Activated gamma-delta T cell treated with anti-CD3 and anti-CD28 coated beads, Interleukin-2, amount 50 U/mL, for 16 hours (primary cell): ENCODE data around the gene METTL17.
A peak's percentile ranks its signal among the peaks of the same experiment; 100 is the strongest.
"Not testable (repeated sequence)": the region's sequence is repeated elsewhere in the genome, so short reads cannot be mapped to it uniquely, and the experiment has no call there.

Experiments
- DNase-seq: peaks from one replicate; pipeline ENCODE4 v3.0.0-alpha.2; 2020; ENCODE audit warnings: low read depth

METTL17 gene

DNA sequence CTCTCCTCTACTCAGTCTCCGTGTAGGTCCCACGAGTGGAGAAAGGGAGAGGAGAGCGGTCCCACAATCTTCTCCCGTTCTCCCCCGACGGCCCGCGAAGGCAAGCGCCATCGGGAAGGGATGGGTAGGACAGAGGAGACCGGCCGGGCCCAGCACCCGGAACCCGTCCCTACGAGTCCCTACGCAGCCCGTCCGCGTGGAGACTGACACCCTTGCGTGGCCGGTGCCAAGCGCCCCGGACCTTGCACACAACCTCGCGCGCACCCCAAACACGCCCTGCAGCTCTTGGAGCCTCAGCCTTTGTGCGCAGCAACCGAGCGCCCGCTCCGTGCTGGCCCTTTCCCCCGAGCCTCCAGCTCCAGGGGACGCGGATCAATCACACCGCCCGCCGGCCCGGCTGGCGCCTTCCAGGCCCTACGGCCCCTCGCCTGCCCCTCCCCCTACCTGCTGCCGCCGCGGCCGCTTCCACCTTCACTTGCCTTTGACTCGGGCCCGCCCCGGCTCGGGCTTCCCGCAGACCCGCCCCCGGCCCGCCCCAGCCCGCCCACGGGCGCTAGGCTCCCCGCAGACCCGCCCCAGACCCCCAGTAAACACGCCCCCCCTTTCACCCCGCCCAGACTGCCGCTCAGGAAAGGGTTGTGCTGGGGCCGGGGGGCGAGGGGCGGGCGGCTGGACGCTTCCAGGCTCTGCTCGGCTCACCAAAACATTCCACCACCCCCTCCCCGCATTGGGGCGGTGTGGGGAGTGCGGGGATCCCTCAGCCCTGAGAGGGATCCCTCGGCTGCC lies 35.0 kb downstream of the METTL17 start, which contains the start of gene NDRG2:
TSS of gene NDRG2 (minus strand) at position 477 of the 786 bp plus-strand sequence. CDS start 1,746 bp downstream, outside the sequence.
- peak; percentile 56 for DNase-seq

DNA sequence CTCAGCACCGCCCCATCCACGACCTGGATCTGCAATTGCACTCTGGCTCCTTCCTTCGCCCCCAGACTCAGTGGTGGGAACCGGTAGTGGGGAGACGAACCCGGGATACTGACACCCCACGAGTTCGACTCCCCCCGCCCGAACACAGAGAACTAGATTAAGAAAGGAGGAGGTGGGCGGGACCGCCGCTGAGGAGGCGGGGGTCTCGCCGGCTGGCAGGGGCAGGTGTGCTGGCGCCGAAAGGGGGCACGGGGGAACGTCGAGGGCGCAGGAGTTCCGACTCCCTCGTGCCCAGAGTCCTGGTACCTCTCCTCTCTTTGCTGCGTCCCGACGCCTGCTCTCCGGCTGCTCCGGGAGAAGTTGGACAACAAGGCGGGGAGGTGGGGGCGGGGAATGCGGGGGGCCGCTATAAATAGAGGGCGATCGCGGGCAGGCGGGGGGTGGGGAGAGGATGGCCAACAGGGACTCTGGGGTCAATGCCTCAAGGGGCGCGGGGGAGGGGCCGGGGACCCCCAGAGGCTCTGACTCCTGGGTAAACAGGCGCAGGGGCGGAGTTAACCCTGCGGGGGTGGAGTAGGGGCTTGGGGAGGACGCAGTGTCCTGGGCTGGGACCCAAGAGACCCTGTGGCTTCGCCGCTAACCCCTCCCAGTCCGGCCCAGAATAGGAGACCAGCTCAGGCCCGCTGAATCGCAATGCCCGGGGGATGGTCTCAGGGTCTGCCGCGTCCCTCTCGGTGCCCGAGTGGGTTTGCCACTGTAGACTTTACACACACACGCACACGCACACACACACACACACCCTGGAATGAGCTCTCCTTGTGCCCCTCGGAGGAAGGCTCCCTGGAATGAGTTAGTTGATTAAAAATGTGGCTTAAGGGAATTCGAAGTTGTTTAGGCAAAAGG lies 35.8 kb downstream of the METTL17 start:
- no peak for DNase-seq

DNA sequence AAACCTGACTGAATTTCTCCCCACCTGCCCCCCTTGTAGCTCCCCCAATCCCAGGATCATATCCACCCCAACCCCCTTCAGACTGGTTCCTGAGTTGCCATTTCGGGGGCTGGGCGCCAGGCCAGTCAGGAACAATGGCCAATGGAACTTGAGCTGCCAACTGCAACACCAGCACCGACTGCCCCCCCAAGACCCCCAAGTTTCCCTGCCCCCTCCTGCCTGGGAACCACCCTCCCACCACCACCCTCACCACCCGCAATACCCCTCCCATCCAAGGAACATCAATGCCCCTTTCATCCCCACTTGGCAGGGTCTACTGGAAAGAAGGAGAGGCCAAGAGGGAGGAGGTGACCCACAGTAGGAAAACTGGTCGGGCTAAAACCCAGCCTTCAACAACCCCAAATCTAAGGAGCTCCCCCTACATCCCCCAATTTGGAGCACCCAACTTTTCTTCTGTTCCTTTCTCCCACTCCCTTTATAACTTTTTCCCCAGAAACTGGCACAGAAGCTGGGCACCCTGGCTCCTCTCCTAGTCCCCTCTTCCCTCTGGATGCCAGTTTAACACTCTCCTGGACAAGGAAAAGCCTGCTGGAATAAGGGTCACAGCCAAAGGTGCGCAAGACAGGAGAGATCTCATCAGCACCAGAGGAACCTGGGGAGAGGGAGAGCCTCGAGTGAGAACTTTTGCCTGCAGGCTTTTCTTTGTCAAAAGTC lies 36.7 kb downstream of the METTL17 start:
- DNase-seq: no peak

DNA sequence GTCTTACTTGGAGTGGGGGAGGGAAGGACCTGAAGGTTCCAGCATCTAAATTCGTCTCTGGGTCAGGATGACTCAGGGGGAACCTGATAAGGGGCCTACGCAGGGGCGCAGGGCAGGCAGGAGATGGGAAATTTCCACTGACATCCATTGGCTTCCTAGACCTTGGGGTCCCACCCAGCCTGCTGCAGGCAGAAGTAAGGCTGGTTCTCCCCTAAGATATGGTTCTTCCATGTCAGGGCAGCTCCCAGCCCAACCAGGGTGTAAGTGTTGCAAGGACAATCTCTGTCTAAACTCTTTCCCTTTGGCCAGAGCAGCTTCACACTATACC lies 37.2 kb downstream of the METTL17 start:
- DNase-seq: no peak

DNA sequence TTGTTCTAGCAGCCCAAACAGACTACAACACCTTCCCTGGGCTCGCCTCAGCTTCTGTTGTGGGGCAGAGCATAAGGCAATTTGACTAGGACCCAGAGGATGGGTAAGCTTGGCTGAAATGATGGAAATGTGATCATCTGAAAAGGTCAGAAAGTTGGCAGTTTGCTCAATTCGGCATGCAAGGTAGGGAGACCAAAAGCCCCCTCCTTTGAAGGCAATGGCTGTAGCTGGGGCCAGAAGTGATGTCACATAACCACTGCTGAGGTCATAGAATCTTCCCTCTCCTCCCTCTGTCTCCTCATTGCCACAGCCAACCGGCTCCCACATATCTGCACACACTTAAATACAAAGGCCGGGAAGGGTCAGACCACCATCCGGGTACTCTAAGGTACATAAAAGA lies 40.1 kb downstream of the METTL17 start, which contains the start of gene TPPP2:
TSS of gene TPPP2 (plus strand) at position 301 of the 400 bp plus-strand sequence. CDS start 365 bp downstream, outside the sequence.
- DNase-seq: no peak

DNA sequence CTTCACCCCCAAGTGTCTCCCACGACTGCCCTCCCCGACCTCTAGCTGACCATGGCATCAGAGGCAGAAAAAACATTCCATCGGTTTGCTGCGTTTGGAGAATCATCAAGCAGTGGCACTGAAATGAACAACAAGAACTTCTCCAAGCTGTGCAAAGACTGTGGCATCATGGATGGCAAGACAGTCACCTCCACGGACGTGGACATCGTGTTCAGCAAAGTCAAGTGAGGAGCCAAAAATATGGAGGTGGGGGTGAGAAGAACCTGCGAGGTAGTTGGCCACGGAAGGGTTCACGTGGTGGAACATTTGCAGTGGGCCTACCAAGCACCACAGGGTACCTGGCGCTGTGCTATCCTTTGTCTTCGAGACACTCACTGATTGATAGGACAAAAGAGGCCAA lies 40.8 kb downstream of the METTL17 start:
- no peak for DNase-seq

DNA sequence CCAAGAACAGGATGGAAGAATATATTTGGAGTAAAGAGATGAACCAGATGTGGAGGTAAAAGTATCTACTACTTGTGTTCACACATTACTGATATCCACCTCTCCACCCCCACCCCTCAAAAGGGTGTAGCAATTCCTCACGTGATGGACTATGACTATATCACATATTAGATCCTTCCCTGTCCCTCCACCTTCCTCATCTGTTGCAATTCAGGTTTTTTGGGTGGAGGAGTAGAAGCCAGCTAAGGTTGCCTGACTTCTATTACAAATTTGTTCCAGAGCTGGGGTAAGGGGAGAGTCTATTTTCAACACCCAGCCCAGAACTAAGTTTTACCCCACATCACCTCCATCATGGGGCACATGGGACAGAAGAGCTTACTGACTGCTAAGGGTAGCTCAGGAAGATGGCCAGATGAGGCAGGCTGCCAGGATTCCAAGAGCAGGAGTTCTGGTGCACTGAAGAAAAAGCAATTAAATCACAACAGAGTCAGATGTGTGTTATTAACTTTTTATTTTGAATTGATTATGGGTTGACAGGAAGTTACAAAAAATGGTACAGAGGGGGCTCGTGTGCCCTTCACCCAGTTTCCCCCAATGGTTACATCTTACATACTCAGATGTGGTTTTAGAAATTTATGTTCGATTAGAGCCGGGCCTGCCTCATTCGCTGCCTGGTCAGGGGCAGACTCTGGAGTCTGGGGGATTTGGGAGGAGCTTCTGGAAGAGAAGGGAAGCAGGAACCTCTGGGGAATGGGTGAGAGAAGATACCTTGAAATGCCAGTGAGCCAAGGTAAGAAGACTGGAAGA lies 42.7 kb downstream of the METTL17 start:
- no peak for DNase-seq

DNA sequence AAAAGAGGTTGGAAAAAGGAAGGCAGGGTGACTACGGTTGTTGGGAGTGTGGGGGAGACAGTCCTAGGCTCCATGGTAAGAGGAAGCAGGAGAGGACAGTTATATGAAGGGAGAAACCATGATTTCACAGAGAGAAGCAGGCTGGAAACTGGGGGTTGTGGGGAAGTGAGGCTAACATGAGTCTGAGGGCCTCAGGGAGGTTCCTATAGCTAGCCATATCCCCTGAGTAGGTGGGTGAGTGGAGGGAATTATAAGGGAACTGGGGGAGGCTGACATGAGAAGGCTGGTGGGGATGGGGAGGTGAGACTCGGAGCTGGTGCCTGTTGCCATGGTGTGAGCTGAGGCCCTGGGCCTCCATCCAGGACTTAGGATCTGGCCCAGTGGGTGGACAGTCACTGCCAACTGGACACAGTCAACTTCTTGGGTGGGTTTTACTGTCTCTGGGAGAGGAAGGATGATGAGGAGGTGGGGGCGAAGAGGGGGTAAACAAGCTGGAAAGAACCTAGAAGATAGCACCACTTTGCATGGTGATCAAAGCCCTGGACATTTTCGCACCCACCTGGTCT lies 43.4 kb downstream of the METTL17 start:
- no peak for DNase-seq

DNA sequence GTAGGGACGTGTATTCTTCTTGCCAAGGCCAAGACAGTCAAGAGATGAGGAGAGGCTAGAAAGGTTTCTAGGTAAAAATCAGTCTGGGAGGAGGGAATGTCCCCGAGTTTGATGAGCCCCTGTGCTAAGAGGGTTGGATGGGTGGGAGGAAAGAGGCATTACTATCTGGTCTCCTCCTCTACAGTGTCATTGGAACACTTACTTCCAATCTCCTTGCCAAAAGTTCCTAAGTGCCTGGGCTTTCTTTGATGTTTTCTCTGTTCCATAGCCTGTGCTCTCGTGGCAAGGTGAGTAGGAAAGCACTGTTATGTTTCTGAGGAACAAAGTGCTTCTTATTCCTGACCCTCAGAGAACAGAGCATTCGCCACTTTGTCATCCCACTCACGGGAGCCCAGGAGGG lies 44.9 kb downstream of the METTL17 start, which contains the start of gene RNASE13:
TSS of gene RNASE13 (minus strand) at position 101 of the 400 bp plus-strand sequence. CDS start 519 bp downstream, outside the sequence.
- DNase-seq: no peak

DNA sequence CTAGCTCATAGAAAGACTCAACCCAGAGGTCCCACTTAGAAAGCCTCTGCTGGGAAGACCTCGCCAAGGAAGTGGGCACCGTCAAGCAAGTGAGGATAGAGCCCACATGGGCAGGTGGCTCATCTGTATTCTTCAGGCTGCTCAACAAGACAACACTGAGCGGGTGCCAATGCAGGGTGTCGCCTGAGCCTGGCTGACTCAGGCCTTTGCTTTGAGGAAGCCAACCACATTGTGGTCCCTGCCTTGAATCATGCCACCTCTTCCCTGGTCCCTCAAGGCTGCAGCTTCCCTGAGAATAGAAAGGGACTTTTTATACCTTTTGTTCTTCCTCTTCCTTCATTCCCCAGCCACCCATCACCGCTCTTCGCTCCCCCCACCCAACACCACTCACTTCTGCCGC lies 47.0 kb downstream of the METTL17 start:
- no peak for DNase-seq

DNA sequence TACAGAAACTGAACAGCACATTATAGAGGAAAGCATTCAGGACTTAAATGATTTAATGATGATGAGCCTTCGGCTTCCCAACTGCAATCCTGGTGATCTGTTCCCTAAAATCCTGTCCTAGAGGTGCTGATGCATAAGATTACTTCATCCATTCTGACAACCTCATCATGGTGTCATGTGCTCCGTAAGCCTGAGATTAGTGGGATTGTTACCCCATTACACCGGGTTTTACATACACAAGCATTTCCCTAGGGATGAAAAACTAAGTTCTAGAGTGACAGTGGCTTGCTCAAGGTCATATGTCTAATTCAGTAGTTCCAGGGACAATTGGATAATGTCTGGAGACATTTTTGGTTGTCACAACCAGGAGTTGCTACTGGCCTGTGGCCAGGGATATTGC lies 47.4 kb downstream of the METTL17 start:
- DNase-seq: no peak

DNA sequence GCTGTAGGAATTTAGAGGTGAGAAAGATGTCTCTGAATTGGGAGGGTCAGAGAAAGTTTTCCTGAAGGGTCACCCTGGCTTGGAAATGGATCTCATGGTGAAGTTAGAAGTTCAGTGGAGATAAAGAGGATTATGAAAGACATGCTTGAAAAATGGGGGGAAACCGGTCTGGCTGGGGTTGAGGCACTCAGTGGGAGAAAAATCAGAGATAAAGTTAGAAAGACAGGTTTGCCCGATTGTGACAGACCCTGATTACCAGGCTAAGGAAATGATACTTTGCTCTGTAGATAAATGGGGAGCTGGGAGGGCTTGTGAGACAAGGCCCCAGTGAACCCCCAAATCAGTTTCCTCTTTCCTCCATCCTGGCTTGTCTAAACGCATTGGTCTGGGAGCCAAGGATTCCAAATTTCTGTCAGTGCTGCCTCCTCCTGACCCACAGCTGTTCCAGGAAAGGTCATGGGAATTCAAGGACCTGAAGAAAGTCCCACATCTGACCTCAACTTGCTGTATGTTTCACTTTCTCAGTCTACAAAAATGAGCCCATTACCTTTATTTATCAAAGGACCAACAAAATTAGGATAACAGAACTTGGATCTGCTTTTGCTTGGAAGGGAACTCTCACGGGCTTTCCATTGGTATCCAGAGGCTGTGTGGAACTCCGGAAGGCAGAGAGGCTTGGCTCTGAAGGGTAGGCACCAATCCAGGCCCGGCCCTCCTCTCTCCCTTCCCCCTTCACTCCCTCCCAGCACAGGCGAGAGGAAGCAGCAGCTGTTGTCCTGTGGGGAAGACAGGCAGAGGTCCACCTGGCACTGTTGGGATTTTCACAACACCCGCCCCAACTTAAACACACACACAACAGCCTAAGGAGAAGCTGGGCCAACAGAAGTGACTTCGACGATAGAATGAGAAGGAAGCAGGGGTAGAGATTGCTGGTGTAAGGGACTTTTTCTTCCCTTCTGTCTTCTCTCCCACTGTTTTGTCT lies 49.0 kb downstream of the METTL17 start:
- no peak for DNase-seq

DNA sequence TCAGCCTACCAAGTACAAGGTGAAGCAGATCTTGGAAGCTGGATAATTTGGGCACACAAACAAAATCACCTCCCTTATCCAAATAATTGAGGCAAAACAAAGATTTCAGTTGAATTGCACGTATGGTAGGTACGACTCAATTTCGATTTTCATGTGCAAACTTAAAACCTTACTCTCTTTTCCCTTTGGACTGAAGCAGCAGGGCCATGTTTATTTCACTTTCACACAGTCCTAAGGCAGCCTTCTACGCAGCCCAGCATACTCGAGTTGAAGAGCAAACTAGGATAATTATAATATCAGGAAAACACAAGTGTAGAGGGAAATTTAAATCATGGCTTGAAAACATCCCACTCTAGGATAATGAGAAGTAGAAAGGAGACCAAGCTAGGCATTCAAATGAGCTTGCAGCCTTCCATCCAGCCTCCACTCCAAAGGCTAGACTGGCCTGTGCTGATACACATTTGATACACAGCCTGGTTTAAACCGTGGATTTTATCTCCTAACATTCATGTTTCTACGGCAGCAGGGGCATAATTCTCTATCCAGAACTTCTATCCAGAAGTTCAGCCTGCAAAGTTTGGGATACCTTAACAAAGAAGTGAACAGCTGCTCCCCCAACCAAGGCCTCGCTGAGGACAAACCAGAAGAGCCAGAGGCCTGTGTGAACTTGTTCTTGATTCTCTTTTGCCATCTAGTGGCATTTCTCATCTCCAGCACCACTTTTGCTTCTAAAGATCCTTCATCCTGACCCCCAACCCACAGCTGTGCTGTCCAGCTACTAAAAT lies 50.0 kb downstream of the METTL17 start:
- DNase-seq: no peak

DNA sequence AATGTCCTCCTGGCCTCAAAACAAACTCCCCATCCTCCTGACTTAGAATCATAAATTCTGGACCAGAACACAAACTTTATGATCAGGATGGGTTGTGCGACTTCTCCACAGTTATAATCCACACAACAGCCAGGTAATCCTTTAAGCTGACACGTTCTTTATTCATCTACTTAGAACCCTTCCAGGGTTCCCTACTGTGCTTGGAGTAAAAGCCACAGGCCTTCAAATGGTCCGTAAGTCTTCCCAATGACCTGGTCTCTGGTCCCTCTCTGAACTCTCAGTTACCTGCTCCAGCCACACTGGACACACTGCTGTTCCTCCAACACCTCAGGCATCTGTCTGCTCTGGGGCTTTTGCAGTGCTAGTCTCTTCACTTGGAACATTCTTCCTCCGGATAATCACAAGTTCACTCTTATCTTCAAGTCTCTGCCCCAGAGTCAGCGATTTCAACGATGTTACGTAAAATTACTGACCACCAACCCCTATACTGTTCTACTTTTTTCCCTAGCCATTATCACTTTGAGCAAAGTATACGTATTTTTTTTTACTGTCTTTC lies 50.7 kb downstream of the METTL17 start:
- DNase-seq: no peak

DNA sequence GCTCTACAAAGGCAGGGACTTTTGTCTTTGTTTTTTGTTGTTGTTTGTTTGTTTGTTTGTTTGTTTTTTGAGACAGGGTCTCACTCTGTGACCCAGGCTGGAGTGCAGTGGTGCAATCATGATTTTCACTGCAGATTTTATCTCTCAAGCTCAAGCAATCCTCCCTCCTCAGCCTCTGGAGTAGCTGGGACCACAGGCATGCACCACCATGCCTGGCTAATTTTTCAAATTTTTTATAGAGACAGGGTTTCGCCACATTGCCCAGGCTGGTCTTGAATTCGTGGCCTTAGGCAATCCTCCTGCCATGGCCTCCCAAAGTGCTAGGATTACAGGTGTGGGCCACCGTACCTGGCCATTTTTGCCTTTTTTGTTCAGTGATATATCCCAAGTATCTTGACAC lies 51.2 kb downstream of the METTL17 start:
- not testable (repeated sequence) for DNase-seq

DNA sequence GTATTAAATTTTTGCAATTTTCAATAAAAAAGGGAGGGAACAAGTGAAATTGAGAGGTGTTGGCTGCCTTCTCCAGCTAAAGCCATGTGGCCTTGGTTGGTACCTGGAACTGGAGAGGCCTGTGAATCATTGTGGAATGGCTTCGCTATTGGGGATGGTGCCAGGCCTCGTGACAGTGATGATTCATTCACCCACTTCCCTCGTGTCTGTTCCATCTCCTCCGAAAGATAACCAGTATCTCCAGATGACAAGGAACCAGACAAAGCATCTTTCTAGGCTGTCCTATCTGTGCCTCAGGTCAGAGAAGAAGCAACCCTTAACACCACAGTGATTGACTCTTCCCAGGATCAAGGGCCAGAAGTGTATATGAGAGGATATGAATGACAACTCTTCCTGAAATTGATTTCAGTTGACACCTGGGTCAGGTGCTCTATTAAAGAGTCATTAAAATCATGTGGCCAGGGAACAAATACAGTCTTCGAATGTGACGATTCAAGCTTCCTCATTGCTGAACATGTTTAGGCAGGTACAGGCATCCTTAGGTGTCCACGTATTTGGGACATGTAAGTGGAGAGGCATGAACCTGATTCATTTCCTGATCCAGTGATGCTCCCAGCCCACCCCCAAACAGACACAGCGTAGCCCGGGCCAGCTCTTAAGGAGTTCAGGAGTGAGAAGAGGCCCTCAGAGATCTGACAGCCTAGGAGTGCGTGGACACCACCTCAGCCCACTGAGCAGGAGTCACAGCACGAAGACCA lies 52.1 kb downstream of the METTL17 start, which contains the start of gene RNASE7:
TSS of gene RNASE7 (plus strand) at position 687 of the 758 bp plus-strand sequence. CDS start 631 bp downstream, outside the sequence.
- DNase-seq: no peak

DNA sequence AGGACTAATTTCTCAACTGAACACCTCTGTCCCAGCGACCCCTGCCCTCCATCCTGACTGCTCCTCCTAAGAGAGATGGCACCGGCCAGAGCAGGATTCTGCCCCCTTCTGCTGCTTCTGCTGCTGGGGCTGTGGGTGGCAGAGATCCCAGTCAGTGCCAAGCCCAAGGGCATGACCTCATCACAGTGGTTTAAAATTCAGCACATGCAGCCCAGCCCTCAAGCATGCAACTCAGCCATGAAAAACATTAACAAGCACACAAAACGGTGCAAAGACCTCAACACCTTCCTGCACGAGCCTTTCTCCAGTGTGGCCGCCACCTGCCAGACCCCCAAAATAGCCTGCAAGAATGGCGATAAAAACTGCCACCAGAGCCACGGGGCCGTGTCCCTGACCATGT lies 53.1 kb downstream of the METTL17 start:
- no peak for DNase-seq
